ENCODE data around the gene ERBB4.

GRCh38 chr2:212441141-212441540 lies 97.5 kb downstream of the ERBB4 start:
- TF ChIP-seq CTCF (IDR thresholded peaks at IDR 0.05) (no peak), POLR2A (IDR thresholded peaks at IDR 0.05) (no peak)

Data from Peyer's patch (tissue), 4 donors.